Heart left ventricle (tissue), 13 donors: ENCODE results near the gene AFTPH.

Experiments used
- CTCF ChIP-seq, 12 donors: fragments of 200-600 bp; sonication (generic) in 4 of 12; IDR thresholded peaks; one replicate each; pipeline versions ENCODE4 v1.5.0 to v1.8.0; 2018 to 2022; ENCODE audit warnings: antibody characterized with exemption in 12 of 12, mild to moderate bottlenecking in 5 of 12
- POLR2A ChIP-seq, 2 donors: fragments of 450-650 bp; IDR thresholded peaks; one replicate each; pipeline ENCODE4 v1.6.1; 2017; ENCODE audit warnings: antibody characterized with exemption in 2 of 2, mild to moderate bottlenecking in 2 of 2, moderate library complexity in 2 of 2
- donor health status: ischemic (EF 13 %, LVEDD 7.1; RV severe dilation, severe dysfunction).
- donor health status: DM: no; HTN: yes; CAD: no.
- donor health status: DM: no; HTN: no; CAD: no.
- donor health status: ischemic (EF 25% LVEDD 6.9; RV normal size, moderate dysfunction).
- donor health status: ischemic (EF 25% LVEDD 5.7; RV mildly dilated, moderate dysfunction).
- donor health status: ischemic (EF 35%, LVEDD 5.7; RV mildly dilated, moderate dysfunction).
- donor health status: nonischemic (EF 11% LVEDD 7.7; RV severe dilation, severe dysfunction).
- donor health status: DM: yes; HTN: yes; CAD: no.
- donor health status: PGD.
- donor health status: ischemic (EF 29% LVEDD 5.4; RV normal size, mild dysfunction).
- donor health status: nonischemic (EF 23%, LVEDD 6.1; RV moderate dilation, normal function).

GRCh38 chr2:64498438-64498837 lies 25.7 kb upstream of the AFTPH start:
- TF ChIP-seq CTCF (IDR thresholded peaks at IDR 0.05) = no peak
- no peak for TF ChIP-seq POLR2A (IDR thresholded peaks at IDR 0.05)
